HG02885 (cell line): Measurements from ENCODE around the gene PTPRT.

Experiments used
- ATAC-seq: cut with Tn5 transposase; IDR thresholded peaks from one replicate; pipeline ENCODE4 v1.9.1; 2021; ENCODE audit warnings: mild to moderate bottlenecking; ENCODE audit not compliant: unreplicated experiment, poor library complexity

The PTPRT gene

DNA sequence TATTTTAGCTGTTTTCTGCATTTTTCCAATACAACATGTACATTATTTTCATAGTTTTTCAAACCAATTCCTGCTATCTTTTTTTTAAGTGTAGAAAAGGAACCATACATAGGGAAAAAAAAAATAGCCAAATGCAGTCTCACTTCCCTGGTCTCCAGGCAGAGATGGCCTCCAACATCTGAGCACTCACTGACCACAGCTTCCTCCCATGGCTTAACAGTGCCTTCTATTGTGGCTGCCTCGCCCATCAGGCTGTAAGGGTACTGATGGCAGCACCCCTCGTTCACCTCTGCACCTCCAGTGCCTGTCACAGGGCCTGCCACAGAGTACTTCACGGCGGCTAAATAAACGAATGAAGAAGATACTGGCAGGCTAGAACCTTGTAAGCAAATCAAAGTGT, 591.1 kb downstream of the PTPRT start:
- no peak for ATAC-seq

DNA sequence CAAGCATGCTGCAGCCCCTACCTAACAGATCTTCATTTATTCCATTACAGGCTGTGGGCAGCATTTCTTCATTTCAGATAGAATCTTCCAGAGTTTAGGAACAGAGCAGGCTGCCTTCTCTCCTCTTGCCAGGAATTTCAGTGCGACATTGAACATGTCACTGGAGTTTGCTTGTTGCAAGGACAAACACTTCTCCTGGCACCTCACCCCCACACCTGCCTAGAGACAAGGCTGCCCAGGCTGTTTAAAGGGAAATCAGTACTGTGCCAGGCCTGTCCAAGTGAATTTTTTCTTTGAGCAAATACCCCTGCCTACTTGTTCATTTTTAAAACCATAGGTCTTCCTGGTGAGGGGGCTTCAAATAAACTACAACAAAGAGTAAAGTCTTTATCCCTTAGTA, 594.1 kb downstream of the PTPRT start:
- ATAC-seq = no peak

DNA sequence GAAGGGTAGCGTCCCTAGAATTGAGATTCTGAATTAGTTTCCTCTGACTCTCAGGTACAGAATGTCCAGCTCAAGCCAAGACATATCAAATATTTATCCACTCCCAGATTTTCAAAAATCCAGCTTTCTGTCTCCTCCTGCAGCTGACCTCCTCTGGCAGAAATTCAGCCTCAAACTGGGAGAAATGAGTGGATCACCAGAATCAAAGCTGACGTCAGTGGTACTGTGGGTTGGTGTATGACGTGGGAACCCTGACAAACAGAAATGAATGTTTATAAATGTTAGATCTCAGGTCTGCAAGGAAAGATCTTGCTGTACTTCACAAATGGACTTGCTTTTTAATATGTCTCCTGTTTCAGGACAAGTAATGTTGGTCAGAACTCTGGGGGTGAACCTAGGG, 595.0 kb downstream of the PTPRT start:
- no peak for ATAC-seq

DNA sequence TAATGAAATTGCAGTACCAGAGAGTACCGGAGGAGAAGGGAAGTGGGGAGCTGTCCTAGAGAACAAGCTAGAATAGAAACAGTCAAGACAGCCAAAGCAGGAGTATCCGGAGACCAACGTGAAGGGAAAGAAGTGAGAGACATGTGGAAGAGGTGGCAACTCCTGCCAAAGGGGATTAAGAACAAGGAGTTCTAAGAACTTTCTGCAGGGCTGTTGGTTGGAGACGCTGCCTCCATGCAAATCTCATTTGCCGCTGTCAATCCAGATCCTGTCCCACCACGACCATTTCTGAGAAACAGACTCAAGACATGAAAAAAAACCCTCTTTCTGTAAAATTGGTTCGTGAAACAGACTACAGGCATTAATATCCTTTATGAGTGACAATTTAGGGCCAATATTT, 595.7 kb downstream of the PTPRT start:
- ATAC-seq = no peak

DNA sequence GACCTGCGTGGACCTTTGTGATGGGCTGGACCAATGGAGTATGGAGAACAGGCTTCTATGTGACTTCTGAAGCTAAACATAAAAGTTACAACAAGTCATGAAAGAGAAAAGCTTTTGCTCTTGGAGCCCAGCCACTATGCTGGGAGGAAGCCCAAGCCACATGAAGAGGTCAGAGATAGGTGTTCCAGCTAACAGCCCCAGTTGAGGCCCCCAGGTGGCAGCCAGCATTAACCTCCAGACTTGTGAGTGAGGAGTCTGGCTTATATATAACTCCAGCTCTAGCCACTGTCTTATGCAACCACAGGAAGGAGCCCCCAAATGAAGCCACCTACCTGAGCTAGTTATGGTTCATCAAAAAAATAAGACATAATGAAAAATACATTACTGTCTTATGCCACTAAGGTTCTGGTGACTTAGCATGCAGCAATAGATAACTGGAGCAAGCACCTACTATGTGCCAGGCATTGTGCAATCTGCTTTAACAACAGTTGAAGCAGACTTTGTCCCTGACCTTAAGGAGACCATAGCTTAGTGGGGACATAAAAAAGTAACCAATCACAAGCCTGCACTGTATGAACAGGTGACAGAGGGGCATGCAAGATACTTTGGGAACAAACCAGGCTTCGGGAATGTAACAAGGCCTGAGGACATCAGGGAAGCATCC, 599.6 kb downstream of the PTPRT start:
- no peak for ATAC-seq

DNA sequence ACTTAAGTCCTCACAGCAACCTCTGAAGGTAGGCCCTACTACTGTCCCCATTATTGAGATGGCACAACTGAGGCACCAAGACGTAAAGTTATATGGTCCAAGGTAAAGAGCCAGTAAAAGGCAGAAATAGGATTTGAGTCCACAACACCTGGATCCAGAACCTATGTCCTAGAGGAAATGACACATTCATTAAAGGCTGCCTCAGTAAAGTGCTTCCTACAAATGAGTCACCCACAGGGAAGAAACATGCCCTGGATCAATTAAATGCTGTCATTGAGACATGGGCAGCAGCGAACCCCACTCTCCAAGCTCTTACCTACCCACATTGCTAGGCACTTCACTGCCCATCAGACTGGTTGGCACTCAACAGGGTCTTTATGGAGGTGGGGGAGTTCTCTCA, 600.9 kb downstream of the PTPRT start:
- no peak for ATAC-seq

DNA sequence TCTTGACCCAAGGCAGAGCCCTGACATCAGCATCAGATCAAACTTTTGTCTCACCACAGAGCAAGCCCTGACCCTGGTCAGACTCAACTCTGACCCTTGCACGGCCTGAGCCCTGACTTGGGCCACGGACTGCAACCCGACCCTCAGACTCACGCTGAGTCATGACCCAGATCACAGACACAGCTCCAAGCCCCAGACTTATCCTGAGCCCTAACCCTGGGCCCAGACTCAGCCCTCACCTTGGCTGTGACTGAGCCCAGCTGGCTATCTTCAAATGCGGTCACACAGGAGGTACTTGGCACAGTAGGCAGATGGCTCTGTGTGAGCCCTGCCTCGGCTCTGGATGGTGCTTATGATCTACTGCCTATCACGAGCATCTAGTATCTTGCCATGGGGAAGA, 602.3 kb downstream of the PTPRT start:
- ATAC-seq = no peak

DNA sequence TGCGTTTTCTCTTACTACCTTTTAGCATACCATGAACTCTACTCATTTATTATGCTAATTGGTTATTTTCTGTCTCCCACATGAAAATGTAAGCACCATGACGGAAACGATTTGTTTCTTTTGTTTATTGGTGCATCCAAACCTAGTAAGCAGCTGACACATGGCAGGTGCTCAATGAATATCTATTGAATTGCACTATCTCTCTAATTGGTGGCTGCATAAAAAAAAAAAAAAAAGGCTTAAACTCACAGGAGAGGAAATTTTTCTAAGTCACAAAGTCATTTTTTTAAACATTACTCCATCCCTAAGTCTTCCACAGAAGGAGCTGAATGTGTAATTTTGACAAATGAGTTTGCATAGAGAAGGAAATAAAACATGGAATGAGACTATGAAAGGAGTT, 608.4 kb downstream of the PTPRT start:
- ATAC-seq = no peak

DNA sequence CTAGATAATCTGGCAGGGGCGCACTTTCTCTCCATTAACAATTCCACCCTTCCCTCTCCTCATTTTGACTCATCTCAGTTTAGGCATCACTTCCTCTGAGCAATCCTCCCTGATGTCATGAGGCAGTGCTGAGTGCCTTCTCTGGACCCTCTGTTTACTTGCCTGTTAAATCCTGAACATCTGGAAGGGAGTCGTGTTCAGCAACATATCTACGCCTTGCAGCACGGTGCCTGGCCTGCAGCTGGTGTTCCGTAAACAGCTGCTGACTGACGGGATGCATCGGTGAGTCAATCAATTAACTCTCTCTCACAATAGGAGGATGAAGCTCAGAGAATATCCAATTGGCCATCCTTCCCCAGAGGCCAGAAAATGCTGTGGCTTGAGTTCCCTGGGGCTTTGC, 613.5 kb downstream of the PTPRT start:
- no peak for ATAC-seq

DNA sequence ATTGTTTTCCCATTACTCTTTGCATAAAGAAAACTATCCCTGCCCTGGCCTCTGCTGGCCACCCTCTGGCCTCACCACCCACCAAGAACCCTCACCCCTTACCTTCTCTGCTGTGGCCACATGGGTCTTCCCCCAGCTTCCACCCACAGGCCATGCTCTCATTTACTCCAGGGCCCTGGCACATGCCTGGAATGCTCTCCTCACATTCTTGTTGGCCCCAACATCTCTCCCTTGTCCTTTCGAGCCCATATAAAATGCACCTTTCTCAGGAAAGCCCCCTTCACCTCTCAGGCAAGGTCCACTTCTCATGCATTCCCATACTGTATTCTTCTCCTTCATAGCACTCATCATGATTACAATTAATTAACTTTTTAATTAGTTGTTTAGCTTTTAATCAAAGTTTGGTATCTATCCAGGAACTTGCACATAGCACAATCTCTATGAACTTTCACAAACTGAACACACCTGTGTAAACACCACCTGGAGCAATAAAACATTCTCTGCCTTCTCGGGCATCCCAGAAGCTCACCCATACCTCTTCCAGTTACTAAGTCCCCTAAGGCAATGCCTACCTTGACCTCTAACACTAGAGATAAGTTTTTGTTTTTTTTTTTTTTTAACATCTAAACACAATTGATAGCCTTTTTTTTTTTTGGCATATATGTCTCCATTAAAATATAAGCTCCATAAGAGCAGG, 617.2 kb downstream of the PTPRT start:
- no peak for ATAC-seq

DNA sequence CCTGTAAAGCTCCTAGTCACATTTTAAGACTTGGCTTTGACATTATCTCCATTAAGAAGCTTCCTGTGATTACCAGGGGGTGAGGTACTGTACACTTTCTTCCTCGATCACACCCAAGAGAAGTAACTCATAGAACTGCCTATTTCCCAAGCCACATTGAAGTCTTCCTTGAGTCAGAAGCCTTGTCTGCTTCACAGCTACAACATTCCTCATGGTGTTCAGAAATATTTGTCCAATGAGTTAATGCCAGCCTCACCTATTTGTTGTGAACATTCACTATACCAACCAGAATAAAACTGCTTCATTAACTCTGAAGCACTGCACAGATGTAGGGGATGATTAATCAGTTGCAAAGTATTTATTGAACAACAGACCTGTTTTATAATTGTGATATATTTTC, 622.3 kb downstream of the PTPRT start:
- no peak for ATAC-seq

DNA sequence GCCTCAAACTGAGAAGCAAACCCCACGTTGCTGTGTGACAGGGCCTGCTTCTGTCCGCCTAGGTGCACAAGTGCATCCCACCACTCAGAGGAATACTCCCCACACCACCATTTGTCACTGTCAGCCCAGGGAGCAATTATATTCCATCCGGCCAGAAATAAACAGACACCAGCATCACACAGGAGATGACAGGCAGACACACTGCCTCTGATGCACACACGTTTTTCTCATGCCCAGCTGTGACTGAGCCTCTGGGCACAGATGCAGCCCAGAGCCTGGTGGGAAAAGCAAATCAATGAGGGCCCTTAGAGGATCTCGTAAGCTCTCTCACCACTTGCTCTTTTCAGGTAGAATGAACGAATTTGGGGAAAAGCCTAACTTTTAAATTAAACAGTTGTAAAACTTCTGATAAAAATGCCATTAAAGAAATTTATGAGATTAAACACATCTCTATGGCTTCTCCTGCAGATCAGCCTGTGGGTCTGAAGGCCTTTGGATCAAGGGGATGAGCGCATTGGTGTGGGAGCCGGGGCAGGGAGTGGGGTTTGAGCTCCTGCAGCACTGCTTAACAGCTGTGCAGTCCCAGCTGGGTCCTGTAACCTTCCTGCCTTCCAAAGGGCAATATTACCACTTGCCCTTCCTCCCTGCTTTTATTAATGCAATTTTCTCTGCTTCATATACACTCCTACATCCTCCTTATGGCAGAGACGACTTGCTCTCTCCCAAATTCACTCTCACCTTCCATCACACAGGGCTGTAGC, 624.3 kb downstream of the PTPRT start:
- ATAC-seq = no peak

DNA sequence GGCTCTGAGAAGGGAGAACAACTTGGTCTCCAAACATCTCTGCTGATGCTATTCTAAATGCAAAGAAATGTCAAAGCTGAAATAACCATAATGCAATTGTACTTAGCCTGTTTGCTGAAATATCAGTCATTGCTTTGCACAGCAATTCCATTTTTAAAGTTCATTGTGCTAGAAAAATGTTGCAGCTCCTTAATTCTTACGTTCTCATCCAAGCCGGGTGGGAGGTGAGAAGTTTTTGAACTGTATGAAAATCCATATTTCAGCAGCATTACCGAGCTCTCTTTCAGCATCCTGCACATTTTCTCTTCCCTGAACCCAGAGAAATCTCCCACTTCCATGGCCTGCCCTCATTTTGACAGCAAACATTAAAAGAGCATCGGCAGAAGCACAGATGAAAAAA, 630.0 kb downstream of the PTPRT start:
- no peak for ATAC-seq

DNA sequence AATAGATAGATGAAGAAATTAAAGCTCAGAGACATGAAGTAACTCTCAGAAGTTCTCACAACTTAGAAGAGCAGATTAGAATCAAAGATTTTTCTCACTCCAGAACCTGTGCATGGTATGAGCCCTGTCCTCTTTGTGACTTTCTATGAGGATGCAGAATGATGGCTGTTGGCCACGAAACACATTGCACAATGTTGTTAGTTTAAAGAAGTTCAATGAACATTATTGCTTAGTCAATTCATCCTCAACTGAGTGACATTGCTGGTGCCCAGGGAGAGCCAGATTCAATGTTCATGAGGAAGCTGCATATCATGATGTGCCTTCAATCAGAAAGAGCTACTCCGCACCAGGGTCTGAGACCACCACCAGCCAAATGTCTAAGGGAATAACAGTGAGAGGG, 633.1 kb downstream of the PTPRT start:
- ATAC-seq = no peak

DNA sequence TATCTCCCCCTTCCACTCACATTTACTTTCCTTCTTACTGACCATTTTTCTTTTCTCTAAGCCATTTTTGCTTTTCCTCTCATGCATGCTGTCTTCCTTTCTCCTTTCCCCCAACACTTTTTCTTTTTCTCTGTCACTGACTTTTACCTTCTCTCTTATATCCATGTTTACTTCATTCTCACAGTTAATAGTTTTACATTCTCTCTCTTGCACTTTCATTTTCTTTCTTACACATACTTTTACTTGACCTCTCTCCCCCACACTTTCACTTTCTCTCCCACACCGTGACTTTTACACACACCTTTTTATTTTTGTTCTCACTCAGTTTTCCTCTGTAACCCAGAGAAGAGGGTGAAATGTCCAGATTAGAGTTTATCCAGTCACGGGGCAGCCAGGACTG, 636.3 kb downstream of the PTPRT start:
- ATAC-seq = no peak

DNA sequence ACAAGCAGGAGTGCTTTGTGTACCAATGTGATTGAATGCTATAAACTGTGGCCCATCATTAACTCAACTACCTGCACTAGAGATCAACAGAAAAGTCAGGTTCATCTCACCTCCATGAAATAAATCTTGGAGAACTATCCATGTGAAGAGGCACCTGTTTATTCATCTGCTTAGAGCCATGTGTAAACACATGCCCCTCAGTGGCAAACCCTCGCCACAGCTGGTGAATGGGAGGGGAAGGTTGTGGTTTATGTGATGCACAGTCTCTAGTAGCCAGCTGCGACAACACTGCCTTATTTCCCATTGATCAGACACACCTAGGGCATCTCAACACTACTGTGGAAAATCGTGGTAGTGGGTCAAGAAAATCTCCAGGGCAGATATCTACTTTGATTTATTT, 640.2 kb downstream of the PTPRT start:
- ATAC-seq = no peak

DNA sequence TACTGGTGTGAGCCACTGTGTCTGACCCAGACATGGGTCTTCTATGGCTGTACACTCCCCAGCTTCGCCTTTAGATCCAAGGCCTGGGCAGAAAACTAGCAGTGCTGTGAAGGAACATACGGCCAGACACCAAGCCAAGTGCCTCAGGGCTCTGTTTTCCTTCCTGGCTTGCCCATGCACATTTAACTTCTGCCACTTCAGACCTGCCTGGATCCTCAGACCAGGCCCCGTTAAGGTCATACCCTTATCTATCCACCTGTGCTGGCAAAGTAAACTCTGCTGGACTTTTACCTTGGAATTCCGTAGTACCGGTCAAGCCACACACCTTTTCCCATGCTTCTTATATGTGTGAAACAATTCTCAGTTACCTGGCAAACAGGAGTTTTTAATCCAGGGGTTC, 644.8 kb downstream of the PTPRT start:
- no peak for ATAC-seq

DNA sequence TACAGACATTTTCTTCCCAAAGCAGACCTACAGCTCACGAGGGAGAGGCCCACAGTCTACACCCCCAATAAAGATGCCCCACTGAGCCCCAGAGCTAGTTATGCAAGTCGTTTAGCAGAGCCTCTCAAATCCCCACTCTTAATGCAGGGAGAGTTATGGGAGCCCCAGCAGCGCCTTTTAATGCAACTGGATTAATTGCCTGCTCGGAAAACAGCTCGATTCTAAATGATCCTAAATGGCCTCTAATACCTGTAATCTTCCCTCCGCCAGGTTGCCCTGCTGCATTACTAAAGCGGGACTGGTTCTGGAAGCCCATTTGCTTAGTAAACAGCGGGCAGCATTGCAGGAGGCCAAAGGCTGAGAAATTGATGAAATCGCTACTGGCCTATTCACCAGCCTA, 656.9 kb downstream of the PTPRT start:
- no peak for ATAC-seq

DNA sequence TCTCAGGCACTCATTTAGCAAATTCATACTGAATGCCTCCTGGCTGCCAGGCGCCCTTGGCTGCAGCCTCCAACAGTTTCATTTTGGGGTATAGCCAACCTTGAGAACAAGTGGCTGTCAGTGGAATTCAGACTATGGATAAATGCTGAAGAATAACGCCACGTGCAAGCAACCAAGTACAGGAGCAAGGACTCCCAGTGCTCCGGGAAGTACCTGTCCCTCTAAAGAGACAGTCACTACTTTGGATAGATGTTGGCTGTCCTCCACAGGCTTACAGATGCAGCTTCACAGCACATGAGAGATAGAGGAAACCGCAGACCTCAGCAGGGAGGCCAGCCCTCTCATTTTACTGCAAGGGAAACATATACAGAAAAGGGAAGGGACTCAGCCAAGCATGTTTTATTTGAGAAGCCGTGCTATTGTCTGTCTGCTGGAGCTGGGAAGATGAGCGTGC, 658.2 kb downstream of the PTPRT start:
- ATAC-seq = peak; percentile 41

DNA sequence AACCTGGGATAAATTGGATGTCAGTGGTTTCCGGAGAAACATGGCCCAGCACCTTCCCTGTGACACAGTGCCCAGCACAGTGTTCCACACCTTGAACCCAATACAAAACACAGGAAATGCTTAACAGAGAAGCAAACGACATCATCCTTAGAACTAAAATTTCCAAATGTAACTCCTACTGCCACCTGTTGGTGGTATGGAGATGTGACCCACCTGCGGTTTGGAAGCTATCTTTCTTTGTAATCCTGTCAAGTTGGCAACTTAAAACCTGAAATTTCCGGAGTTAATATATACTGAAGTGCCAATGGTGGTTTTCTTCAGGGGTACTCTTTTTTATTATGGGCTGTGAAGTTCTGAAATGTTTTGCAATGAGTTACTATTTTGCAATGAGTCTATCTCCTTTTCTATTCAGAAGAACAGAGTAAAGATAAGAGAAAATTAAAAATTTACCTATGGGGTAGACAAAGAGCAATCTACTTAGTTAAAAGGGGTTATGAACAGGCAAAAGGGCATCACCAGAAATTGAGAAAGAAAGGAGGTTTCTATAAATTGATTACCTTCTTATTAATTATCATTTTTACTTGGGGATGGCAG, 658.8 kb downstream of the PTPRT start:
- ATAC-seq = peak; percentile 38

DNA sequence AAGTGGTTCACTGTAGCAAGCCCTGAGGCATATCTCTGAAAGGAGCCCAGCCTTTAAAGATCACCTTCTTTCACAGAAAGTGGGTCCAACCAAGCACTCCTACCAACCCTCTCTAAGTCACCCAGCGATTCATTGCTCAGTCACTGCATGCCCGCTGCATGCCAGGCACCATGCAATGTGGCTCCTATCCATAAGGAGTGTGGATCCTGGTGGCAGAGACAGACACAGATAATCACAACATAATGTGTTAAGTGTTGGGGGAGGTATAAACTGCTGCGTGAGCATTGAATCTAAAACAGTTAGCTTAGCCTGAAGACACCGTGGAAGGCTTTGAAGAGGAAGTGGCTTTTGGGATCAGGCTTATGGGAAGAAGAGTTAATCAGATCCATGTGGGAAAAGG, 659.5 kb downstream of the PTPRT start:
- no peak for ATAC-seq
